GM12891 (cell line): Measurements from ENCODE around the gene FANCC.

Experiments used
- POLR2A ChIP-seq: IDR thresholded peaks from 2 replicates; pipeline ENCODE4 v1.6.1; 2011; ENCODE audit warnings: low read depth, low read length, control low read depth
- POLR2AphosphoS5 ChIP-seq: IDR thresholded peaks from 2 replicates; pipeline ENCODE4 v1.6.1; 2011; ENCODE audit warnings: low read depth, low read length, control low read depth
- TAF1 ChIP-seq: IDR thresholded peaks from 2 replicates; pipeline ENCODE4 v1.6.1; 2011; ENCODE audit warnings: low read depth, low read length, control low read depth

DNA sequence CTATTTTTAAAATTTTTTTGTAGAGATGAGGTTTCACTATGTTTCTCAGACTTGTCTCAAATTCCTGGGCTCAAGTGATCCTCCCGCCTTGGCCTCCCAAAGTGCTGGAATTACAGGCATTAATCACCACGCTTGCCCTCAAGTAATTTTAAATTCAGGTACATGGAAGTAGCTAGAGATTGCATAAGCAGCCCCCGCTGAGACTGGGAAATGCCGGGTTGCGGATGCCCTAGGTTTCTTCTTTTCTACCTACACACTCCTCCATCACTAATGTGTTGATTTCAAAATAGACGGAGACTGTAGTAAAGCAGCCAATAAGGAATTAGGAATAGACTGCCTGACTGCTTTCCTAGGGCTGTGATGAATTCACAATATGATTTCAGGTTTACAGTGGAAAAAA lies 202.4 kb downstream of the FANCC start:
- no peak for TF ChIP-seq POLR2A
- TF ChIP-seq TAF1, result no peak
- no peak for TF ChIP-seq POLR2AphosphoS5
